ENCODE results near the gene PSME4.
"Not testable (repeated sequence)": the region's sequence is repeated elsewhere in the genome, so short reads cannot be mapped to it uniquely, and the experiment has no call there.

The PSME4 gene

GRCh38 chr2:53886406-53887280 lies 84.2 kb downstream of the PSME4 start:
- no peak for DNase-seq

- no peak for DNase-seq
These were observed 85.9 kb downstream of the PSME4 start for GRCh38 chr2:53884883-53885282.

GRCh38 chr2:53881986-53882385 lies 88.8 kb downstream of the PSME4 start:
- no peak for DNase-seq

- DNase-seq: no peak
These were observed 89.4 kb downstream of the PSME4 start for GRCh38 chr2:53881360-53881759.

- DNase-seq: no peak
These were observed 90.0 kb downstream of the PSME4 start for GRCh38 chr2:53880756-53881155.

- DNase-seq: no peak
These were observed 93.2 kb downstream of the PSME4 start for GRCh38 chr2:53877556-53877955.

GRCh38 chr2:53877112-53877511 lies 93.7 kb downstream of the PSME4 start:
- no peak for DNase-seq

GRCh38 chr2:53874401-53874950 lies 96.3 kb downstream of the PSME4 start:
- no peak for DNase-seq

GRCh38 chr2:53867773-53868172 lies 103.0 kb downstream of the PSME4 start:
- DNase-seq: no peak

- no peak for DNase-seq
These were observed 103.6 kb downstream of the PSME4 start for GRCh38 chr2:53867169-53867568.

- no peak for DNase-seq
These were observed 104.8 kb downstream of the PSME4 start for GRCh38 chr2:53865962-53866361.

- no peak for DNase-seq
These were observed 105.5 kb downstream of the PSME4 start for GRCh38 chr2:53865264-53865663.

- no peak for DNase-seq
These were observed 107.1 kb downstream of the PSME4 start for GRCh38 chr2:53863538-53864227.

- DNase-seq: no peak
These were observed 109.0 kb downstream of the PSME4 start for GRCh38 chr2:53861824-53862223.

- DNase-seq: no peak
These were observed 111.3 kb downstream of the PSME4 start, which contains the start of gene GPR75 for GRCh38 chr2:53859206-53860181. Gene GPR75, minus strand, starts transcription at chr2:53859967. Its CDS starts 5,211 bp downstream, at chr2:53854756.

GRCh38 chr2:53856272-53856671 lies 114.5 kb downstream of the PSME4 start:
- no peak for DNase-seq

- no peak for DNase-seq
These were observed 116.1 kb downstream of the PSME4 start for GRCh38 chr2:53854678-53855077.

GRCh38 chr2:53852532-53852931 lies 118.3 kb downstream of the PSME4 start:
- no peak for DNase-seq

- not testable (repeated sequence) for DNase-seq
These were observed 119.6 kb downstream of the PSME4 start for GRCh38 chr2:53851052-53851757.

- DNase-seq: peak; percentile 17 to 28
These were observed 122.7 kb downstream of the PSME4 start for GRCh38 chr2:53848062-53848461.

GRCh38 chr2:53843595-53843994 lies 127.2 kb downstream of the PSME4 start:
- DNase-seq: no peak

GRCh38 chr2:53842891-53843290 lies 127.9 kb downstream of the PSME4 start:
- no peak for DNase-seq

All from AML-193 (cell line).